Effector CD8-positive, alpha-beta T cell (primary cell): ENCODE measurements around the gene BAZ2B.

Experiments
- DNase-seq: peaks from one replicate; lab custom pipeline; 2025; lab: John Stamatoyannopoulos, UW

The BAZ2B gene

DNA sequence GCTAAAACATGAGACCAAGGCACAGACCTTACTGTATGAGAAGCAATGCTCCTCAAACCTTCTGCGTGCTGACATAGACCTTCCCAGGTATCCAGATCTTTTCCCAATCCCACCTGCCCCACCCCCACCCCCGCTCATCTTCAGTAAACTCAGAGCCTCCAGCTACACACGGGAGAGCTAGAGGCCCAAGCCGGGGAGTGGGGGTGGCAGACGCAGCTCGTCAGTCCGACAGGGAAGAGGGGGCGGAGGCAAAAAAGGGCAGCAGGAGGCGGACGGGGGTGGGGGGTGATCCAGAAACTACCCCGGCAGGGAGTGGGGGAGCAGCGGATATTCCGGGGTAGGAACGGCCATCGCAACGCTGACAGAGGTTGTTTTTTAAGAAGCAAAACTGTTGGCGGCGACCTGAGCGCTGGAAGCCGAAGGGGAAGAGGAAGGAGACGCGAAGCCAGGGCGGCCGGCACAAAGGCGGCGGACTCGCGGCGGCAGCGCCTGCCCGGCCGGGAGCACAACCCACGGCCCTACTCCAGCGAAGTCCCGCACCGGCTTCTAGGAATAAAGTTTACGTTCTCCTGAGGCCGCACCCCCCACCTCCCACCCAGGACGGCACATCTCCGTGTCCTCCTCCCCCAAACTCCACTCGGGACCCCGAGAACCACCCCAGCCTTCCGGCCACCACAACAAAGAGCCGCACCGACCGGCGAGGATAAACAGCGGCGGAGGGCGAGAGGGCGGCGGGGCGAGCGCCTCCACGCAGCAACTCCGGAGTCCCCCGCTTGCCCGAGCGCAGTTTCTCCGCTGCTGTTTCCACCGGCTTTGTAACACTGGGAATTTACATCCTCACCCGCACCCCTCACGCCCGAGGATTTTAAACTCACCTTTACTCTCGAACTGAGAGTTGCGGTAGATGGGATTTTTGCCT lies 722 bp downstream of the BAZ2B start:
- DNase-seq, result peak; percentile 2

DNA sequence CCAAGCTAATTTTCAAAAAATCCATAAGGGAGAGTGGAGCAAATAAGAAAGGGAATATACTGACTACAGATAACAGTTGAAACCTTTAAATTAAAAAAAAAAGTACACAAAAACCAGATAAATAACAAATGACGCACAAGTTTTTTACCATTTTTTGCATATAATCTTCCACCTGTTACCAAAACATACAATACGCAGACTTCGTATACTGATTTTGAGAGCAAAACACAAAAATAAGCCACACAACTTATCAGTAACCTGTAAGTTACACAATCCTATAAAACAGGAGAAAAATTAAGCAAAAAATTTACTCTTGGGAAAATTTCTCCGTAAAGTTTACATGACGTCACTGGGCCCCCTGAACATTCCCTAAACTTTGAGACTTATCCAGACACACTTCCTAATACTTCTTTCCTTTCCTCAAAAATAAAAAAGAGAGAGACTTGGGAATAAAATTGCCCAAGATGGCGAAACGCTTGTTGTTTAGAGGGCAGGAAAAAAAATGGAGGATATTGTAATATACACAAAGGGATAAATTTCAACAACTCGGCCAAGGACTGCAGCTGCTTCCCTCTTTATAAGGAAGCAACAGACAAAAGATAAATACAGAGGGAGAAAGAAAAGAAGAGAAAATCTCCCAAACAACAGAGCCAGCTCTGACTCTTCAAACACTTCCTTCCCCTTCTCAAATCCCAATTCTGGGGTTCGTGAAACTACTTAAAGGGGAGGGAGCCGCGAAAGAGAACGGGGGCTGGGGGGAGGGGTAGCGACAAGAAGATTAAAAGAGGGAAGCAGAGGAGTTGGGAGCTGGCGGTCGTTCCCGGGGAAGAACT lies 1.6 kb downstream of the BAZ2B start:
- DNase-seq, result no peak

DNA sequence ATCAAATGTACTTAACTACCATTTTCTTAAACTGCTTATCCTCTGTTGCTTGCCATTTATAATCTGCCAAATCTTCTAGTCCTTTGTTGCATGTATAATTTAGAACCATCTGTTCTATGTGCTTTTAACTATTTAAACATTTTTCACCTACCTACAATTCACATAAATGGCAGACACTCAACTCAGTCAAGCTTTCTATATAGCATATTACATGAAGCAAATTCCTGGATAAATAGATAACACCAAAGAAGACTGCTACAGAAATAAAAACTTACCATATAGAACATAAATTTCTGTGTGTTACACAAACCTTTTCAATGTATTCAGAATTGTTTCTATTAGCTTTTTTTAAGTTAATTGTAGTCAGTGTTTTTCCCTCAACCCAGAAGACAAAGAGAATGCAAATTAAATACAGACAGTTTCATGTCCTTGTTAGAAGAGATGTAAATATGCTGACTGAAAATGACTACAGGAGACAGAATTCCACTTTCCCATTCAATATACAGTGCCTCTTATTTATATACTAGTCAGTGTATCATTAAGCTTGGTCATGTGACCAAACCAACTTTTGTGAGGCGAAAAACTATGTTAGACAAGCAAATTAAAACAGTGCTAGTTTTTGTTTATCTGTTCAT lies 2.6 kb downstream of the BAZ2B start:
- no peak for DNase-seq

DNA sequence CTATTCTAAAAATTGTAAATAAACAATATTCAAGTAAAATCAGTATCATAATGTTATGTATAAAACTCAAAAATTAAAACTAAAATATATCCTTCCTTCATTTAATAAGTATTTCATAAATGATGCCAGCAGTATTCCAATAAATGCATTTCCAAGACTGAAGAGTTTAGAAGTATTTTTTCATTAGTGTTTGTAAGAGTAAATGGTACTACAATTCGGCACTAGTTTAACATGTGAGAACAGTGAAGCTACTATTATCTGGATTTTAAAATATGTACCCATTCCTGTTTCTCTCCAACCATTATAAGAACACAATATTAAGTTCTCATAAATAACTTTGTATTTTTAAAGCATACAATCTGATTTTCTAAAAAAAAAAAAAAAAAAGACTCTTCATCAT lies 3.3 kb downstream of the BAZ2B start:
- no peak for DNase-seq

DNA sequence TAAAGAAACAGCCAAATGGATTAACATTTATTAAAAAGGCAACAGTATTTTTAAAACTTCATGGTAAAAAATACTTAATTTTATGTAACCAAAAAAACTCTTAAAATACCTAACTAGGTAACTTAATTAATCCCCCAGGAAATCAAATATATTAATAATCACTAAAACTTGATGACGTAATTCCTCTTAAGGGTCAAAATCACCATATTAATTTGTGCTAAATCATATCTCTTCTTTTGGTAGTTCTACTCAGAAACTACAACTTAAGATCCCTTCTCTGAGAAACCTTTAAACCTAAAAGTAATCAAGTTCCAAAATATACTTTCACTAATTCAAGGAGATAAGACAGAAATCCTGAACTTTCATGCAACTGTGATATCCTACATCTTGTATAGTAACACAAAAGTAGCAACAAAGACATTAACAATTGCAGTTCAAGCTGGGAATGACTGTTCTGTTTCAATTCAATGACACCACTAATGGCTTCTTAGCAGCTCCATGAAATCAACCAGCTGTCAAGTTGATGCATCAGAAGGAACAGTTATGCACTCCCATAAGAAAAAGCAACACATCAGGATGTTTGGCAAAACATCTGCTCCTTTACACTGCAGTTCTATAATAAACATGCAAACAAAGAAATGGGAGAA lies 4.0 kb downstream of the BAZ2B start:
- DNase-seq, result no peak

DNA sequence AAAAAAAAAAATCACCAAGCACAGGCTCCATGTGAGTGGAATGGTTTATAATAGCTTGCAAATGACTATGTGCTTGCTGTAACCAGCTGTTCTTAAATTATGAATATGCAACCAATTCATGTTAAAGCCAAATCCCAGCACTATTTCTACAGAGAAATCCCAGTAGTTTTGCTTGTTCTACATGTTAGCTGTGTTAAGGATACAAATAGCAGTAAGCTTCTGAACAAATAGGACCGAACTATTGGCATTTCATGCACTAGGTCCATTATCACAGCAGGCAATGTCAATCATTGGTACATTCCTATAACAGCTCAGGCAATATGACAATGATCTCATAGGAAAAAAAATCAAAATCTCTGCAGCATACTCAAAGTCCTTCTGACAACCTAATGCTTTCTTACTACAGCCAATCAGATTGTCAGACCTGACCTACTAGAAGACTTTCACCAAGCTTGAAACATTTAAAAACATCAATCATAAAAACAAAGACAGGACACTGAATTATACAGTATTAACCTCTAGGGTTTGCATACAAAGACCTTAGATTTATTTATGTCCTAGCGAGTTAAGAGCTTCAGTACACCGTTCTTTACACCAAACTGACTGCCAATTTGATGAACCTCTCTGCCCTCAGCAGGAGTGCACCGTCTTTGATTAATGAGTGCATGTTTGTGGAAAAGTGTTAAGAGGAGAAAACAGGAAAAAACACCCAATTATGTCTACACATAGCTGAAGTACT lies 6.4 kb downstream of the BAZ2B start:
- no peak for DNase-seq

DNA sequence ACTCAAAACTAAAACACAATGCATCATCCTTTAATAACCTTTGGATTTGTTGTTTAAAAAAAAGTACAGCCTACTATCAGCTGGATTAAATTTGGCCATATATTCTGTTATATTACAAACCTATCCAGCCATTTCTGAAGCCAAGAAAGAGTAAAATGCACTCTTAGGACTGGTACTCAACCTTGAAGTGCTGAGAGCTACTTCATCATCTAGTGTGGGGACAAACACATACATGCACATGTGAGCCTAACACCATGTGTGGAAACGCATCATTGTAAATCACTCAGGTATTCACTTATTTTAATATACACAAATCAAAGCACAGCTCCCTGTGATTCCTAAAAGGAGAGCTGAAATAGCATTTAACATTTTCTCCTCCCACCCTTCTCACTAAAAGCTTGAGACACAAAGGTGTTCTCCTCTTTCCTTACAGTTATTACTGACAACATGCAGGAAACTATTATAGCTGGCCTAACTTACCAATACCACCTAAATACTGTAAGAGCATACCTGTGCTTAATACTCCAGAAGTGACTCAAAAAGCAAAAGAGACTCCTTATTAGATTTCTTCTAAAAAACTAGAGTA lies 7.5 kb downstream of the BAZ2B start:
- no peak for DNase-seq

DNA sequence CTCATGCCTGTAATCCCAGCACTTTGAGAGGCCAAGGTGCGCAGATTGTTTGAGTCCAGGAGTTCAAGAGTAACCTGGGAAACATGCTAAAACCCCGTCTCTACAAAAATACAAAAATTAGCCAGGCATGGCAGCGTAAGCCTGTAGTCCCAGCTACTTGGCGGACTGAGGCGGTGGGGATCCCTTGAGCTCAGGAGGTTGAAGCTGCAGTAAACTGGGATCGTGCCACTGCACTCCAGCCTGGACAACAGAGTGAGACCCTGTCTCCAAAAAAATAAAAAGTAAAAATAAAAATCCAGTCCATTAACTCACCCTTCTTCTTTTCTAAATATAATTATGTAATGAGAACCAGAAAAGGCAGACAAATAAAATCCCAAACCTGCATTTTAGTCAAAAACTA lies 8.2 kb downstream of the BAZ2B start:
- DNase-seq, result no peak

DNA sequence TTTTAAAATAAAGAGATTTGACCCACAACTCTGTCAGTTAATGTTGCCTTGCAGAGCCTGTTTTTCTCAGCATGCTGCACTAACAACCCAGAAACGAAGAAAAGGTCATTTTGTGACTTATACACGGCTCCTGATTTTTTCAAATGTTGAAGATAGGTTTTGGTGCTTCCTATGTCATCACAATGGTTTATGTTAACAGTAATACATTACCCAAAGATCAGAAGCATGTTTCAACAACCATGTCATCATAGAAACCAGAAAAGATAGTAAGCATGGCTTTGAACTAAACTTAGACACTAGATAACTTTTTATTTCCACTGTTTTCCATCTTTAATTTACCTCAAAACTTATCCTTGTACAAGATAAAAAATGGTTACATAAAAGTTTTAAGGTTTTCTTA lies 10.1 kb downstream of the BAZ2B start:
- no peak for DNase-seq

DNA sequence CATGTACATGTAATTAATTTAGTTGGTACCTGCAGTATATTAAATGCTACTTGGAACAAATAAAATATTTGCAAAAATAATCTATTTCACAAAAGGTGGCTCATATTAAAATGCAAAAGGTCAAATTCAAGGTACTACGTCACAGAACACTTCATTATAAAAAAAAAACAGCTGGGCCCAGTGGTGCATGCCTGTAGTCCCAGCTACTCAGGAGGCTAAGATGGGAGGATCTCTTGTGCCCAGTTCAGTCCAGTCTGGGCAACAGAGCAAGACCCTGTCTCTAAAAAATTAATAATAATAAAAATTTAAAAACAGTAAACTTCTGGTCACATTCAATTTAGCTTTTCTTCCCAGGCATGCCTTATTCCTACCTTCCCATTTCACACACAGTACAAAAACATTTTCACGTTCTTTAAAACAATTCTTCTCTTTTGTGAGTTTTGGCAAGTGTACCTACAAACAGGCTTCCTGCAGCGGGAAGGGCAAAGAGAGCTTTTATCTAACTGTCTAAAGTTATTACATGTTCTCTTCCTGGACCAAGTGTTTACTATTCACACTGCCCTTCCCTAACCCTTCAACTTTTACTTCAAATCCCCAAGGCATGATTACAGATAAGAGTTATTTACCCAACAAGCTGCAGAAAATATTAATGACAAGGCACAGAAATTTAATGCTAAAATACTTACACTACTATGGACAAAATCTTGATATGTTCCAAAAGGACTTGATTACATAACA lies 10.7 kb downstream of the BAZ2B start:
- DNase-seq, result no peak

DNA sequence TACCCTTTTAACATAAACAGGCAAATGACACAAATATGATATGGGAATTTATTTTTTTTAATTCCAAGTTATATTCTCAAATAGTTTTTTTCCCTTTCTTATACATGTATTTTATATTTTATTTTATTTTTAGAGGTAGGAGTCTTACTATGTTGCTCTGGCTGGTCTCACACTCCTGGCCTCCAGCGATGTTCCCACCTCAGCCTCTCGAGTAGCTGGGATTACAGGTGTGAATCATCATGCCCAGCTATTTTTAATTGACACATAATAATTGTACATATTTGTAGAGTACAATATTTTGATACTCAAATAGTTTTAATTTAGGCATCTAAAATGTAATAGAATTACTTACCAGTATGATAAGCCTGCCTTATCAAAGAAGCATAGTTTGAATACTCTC lies 12.2 kb downstream of the BAZ2B start:
- DNase-seq, result no peak

DNA sequence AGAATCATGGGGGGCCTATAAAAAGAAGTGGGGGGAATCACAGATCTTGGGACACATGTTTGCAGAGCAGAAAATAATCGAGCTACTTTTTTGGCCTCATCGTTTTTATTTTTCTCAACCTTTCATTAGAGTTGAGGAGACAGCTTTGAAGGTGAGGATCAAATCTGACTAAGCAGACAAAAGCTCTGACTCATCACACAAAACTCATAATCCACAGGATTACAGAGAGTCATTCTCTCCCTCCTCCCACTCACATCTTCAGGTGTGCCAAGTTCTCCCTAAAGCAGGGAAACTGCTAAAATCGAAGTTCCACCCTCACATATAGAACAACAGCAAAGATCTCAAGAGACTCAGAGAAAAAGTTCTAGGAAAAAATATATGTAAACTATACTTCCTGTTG lies 15.6 kb downstream of the BAZ2B start:
- DNase-seq, result no peak

DNA sequence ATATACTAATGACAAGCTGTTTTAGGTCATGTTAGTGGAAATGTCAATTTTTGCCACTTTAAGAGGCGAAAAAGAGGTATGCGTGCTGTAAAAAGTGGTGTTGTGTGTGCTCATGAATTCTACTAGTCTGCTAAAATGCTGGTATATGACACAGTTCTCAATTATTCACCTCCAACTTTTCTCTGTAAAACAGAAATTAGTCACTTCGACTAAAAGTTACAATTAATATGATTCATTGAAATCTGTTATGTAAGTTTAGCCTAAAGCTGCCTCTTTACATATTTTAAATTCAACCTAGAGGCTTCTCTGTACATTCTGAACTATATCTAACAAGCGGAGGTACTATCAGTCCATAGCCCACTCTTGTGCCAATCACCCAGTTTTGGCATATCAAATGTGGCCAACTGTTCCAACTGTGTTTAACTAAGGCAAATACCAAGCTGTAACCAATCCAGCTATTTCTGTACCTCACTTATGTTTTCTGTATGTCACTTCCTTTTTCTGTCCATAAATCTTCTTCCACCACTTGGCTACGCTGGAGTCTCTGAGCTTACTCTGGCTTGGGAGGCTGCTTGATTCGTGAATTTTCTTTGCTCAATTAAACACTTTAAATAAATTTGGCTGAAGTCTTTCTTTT lies 20.8 kb downstream of the BAZ2B start:
- DNase-seq, result no peak

DNA sequence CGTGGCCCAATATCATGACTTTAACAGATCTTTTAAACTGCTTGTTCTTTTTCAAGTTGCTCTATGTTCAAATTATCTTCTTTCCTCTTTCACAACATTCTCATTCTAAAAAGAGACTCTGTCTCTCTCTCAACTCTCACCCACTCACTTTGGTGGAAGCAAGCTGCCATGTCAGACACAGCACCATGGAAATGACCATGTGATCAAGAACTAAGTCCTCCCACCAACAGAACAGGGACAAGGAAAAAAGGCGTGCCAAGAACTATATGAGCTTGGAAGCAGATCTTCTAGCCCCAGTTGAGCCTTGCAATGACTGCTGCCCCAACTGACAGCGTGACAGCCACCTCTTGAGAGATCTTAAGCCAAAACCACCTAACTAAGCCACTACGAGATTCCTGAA lies 23.9 kb downstream of the BAZ2B start:
- no peak for DNase-seq

DNA sequence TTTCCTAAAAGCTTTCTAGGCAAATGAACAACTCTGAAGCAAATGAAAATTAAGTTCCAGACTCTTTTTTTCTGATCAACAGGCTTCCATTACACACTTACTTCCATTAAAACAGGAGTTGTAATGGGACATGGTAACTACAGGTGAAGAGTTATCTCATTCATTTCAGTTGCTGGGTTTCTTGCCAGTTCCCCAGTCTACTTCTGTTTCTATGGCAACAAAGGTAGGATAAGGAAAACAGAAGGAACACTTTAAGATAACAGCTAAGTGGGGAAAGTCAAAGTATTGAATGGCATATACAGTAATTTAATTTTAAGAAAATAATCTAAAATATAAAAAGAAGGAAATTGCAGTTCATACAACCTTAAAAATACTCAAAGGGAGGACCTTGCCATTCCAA lies 25.1 kb downstream of the BAZ2B start:
- no peak for DNase-seq

DNA sequence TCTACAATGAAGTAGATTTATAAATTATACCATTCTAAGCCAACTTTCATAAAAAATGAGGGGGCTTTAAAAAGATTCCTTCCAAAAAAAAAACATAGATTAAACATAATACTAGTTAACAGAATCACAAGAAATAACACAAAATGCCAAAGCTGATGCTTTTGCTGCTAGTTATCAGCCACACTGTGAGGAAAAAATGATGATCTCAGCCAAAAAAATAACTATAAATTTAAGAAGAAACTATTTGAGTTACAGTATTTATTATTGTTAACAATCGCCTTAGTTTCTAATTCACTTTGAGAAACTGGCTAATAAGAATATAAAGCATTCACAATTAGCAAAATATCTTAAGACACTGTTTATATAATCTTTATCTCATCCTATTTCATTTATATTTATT lies 27.1 kb downstream of the BAZ2B start:
- no peak for DNase-seq

DNA sequence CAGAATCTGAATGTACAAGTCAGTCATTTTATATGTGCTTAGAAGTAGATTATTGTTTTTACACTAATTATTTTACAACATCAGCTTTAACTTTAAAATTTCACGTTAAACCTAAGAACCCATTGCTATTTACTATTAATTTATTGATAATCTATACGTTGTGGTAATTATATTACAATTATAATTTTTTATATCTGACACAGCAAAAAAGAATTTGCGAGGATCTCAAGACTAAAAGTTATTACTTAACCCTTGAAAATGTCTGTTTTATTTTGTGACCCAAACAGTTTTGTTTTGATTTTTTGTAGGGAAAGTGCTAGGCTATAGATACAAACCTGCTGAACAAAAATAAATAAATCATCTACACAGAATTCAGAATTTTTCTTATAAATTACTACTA lies 30.3 kb downstream of the BAZ2B start:
- DNase-seq, result no peak

DNA sequence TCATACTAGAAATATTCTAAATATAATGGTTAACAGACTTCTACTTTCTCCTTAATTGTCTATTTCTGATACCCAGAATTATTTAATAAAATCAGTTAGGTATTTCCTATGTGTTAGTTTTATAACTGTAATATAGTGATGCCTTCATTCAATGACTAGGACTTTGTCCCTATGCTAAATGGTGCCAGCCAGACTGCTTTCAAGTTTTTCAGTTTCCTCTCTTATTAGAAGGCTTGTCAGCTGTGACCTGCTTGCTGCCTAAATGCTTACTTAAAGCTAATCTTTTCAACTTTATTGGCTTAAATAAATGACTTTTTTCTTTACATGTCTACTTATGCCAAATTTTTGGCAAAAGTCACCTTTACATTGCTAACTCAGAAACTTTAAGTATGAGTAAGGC lies 30.7 kb downstream of the BAZ2B start:
- DNase-seq, result no peak

DNA sequence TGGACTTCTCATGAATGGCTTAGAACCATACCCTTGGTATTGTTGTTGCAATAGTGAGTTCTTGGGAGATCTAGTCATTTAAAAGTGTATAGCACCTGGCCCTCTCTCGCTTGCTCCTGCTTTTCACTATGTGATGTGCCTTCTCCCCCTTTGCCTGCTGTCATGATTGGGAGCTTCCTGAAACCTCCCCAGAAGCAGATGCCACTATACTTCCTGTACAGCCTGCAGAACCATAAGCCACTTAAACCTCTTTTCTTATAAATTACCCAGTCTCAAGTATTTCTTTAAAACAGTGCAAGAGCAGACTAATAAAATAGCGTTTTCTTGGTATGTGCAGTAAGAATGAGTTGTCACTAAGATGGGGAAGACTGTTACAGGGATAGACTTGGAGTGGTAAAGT lies 31.6 kb downstream of the BAZ2B start:
- no peak for DNase-seq
